Activated CD8-positive, alpha-beta T cell treated with anti-CD3 and anti-CD28 coated beads for 36 hours (primary cell): ENCODE measurements around the gene PDCD11. TPM values are rescaled to one million over a fixed set of nuclear protein-coding genes. Genes with fewer than 3 reads are reported as not detected.

Experiments
- ATAC-seq: fragments of 200-7000 bp; cut with Tn5 transposase; one replicate; pipeline ENCODE4 v1.10.0; 2021; ENCODE audit warnings: mild to moderate bottlenecking, moderate library complexity
- CTCF ChIA-PET: fragments of 350-600 bp; sonication (Branson Sonifier 250); formaldehyde crosslinking; loops from one replicate; lab custom pipeline; 2021; ENCODE audit warnings: antibody characterized with exemption; lab: Charles Lee
- POLR2A ChIA-PET: fragments of 350-600 bp; sonication (Branson Sonifier 250); formaldehyde crosslinking; loops from one replicate; lab custom pipeline; 2021; ENCODE audit warnings: antibody characterized with exemption; lab: Charles Lee
- DNase-seq: peaks from one replicate; pipeline ENCODE4 v3.0.0-alpha.2; 2020
- H3K27ac Mint-ChIP-seq: one replicate; pipeline ENCODE4 v1.8.0; 2021; ENCODE audit warnings: mild to moderate bottlenecking, mixed read lengths
- H3K27me3 Mint-ChIP-seq: one replicate; pipeline ENCODE4 v1.8.0; 2021; ENCODE audit warnings: mixed read lengths
- H3K36me3 Mint-ChIP-seq: one replicate; pipeline ENCODE4 v1.8.0; 2021; ENCODE audit warnings: low read depth, mixed read lengths
- H3K4me1 Mint-ChIP-seq: one replicate; pipeline ENCODE4 v1.8.0; 2021; ENCODE audit warnings: low read depth, mixed read lengths
- H3K4me3 Mint-ChIP-seq: one replicate; pipeline ENCODE4 v1.8.0; 2021; ENCODE audit warnings: mild to moderate bottlenecking, moderate library complexity, mixed read lengths
- H3K9me3 Mint-ChIP-seq: one replicate; pipeline ENCODE4 v1.8.0; 2021; ENCODE audit warnings: mixed read lengths
- intact Hi-C: fragments of 100-400 bp; cut with micrococcal nuclease; formaldehyde crosslinking; loops from one replicate; pipeline ENCODE4 v1.10.0; 2022
- total RNA-seq, 2 experiments: library from RNA; stranded (reverse); gene quantifications; one replicate each; pipeline ENCODE4 v1.2.3, GENCODE V29; 2021
- TF ChIP-seq, protein P1 (sequence below): fragments of 200-600 bp; IDR thresholded peaks from one replicate; pipeline ENCODE4 v1.8.0; 2022; ENCODE audit warnings: antibody characterized with exemption, mild to moderate bottlenecking

PDCD11 gene
- total RNA-seq, 2 experiments from 2014 or later, result 63.7 to 68.8 TPM

DNA sequence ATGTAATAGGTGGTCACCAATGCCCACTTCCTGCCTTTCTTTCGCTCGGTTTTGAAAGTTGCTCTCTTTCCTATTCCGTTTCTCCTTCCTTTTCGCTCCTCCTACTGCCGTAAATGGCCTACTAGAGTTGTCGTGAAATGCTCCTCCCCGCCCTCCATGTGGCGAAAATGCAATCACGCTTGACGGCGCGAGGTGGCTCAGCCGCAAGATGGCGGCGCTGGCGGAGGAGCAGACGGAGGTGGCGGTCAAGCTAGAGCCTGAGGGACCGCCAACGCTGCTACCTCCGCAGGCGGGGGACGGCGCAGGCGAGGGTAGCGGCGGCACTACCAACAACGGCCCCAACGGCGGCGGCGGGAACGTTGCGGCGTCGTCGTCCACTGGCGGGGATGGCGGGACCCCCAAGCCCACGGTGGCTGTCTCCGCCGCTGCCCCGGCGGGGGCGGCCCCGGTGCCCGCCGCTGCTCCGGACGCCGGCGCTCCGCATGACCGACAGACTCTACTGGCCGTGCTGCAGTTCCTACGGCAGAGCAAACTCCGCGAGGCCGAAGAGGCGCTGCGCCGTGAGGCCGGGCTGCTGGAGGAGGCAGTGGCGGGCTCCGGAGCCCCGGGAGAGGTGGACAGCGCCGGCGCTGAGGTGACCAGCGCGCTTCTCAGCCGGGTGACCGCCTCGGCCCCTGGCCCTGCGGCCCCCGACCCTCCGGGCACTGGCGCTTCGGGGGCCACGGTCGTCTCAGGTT lies 28.5 kb upstream of the PDCD11 start, which contains the start of gene TAF5:
Gene TAF5 (plus strand): TSS at position 195 of the 737 bp plus-strand sequence. CDS start 14 bp downstream, at position 209.
- peak; percentile 76 for ATAC-seq
- Mint-ChIP-seq H3K4me3 (peak within 1 kb of the TSS; percentile 84), H3K36me3 (peaks cover 3% of the 10 kb centered on the region), H3K27me3 (no peaks in the 10 kb centered on the region), H3K27ac (peak within 1 kb of the TSS; percentile 90), H3K9me3 (no peaks in the 10 kb centered on the region), H3K4me1 (peaks cover 22% of the 10 kb centered on the region)
- intact Hi-C loops, result no loop called here
- CTCF ChIA-PET, result interaction anchor here (1.0 kb wide), 1 partner anchor 9 kb away, joined by 4 read pairs; no protein-coding TSS in a partner anchor
- TF ChIP-seq, protein P1, sequence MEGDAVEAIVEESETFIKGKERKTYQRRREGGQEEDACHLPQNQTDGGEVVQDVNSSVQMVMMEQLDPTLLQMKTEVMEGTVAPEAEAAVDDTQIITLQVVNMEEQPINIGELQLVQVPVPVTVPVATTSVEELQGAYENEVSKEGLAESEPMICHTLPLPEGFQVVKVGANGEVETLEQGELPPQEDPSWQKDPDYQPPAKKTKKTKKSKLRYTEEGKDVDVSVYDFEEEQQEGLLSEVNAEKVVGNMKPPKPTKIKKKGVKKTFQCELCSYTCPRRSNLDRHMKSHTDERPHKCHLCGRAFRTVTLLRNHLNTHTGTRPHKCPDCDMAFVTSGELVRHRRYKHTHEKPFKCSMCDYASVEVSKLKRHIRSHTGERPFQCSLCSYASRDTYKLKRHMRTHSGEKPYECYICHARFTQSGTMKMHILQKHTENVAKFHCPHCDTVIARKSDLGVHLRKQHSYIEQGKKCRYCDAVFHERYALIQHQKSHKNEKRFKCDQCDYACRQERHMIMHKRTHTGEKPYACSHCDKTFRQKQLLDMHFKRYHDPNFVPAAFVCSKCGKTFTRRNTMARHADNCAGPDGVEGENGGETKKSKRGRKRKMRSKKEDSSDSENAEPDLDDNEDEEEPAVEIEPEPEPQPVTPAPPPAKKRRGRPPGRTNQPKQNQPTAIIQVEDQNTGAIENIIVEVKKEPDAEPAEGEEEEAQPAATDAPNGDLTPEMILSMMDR, result no peak
- POLR2A ChIA-PET, result interaction anchor here (0.8 to 1.3 kb wide), 4 partner anchors 11 to 74 kb away, joined by 3 to 8 read pairs (median 4); partner anchors contain the start of genes ATP5MK, PCGF6 and PDCD11
- DNase-seq, result peak; percentile 95

DNA sequence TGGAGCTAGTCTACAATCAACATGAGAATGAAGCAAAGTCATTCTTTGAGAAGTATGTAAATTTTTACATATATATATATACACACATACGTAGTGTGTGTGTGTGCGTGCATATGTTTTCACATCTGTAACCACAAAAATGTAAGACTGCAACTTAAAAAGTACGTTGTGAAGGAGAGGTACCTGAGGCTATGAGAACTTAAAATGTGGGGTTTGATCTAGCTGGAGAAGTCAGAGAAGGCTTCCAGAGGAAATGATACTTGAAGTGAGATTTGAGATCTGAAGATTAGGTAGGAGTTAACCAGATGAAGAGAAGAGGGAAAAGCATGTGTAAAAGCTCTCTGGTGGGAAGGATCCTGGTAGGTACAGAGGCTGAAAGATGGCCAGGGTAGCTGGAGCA lies 22.9 kb upstream of the PDCD11 start:
- ATAC-seq (no peak), DNase-seq (no peak)
- no peaks in the 10 kb centered on the region for H3K27me3 Mint-ChIP-seq

DNA sequence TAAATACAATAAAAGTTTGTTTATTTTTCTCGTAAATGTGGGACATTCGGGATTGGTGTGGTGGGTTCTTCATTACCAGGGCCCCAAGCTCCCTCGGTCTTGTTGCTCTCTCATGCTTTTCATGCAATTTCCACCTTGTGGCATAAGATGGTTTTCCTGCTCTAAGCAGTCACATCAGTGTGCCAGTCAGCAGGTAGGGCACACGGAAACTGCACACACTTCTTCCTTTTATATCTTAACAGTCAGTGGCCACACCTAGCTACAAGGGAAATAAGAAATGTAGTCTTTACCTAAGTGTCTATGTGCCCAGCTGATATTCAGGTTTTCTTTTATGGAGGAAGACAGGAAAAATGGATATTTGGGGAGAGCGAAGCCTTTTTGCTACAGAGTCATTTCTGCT lies 22.2 kb upstream of the PDCD11 start:
- intact Hi-C loops, result no loop called here
- DNase-seq (no peak), ATAC-seq (no peak)
- Mint-ChIP-seq H3K9me3 (no peaks in the 10 kb centered on the region), H3K27ac (no peak overlapping the region), H3K27me3 (no peaks in the 10 kb centered on the region), H3K4me1 (peaks cover 17% of the 10 kb centered on the region), H3K36me3 (peaks cover 20% of the 10 kb centered on the region), H3K4me3 (no peak overlapping the region)
- POLR2A ChIA-PET, result no interaction called here
- CTCF ChIA-PET, result interaction anchor here (0.6 to 1.1 kb wide), 2 partner anchors 41 to 192 kb away, joined by 3 to 4 read pairs; no protein-coding TSS in a partner anchor
- TF ChIP-seq, protein P1, result no peak

More for the DNA sequence above, 22.9 kb upstream of the PDCD11 start:
- Mint-ChIP-seq H3K4me3 (no peak overlapping the region), H3K36me3 (peaks cover 20% of the 10 kb centered on the region), H3K9me3 (no peaks in the 10 kb centered on the region), H3K27ac (peak overlapping the region; percentile 2), H3K4me1 (peaks cover 18% of the 10 kb centered on the region)
- ChIA-PET CTCF (interaction anchor here (0.6 kb wide), 1 partner anchor 191 kb away, joined by 3 read pairs; no protein-coding TSS in a partner anchor), POLR2A (no interaction called here)
- TF ChIP-seq, protein P1, result no peak
- intact Hi-C loops, result no loop called here

DNA sequence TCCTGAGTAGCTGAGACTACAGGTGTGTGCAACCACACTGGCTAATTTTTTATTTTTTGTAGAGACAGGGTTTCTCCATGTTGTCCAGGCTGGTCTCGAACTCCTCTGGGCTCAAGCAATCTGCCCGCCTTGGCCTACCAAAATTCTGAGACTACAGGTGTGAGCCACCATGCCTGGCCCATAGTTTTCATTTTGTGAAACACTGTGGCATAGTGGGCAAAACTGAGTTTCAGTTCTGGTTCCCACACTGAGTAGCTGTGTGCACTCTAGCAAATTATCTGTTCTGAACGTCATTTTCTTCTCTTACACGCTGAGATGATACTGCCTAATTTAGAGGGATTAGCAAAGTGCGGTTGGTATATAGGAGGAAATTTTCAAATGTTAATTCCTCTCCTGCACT lies 13.7 kb upstream of the PDCD11 start:
- TF ChIP-seq, protein P1, result no peak
- H3K36me3 Mint-ChIP-seq, result peaks cover 20% of the 10 kb centered on the region
- DNase-seq, result no peak

DNA sequence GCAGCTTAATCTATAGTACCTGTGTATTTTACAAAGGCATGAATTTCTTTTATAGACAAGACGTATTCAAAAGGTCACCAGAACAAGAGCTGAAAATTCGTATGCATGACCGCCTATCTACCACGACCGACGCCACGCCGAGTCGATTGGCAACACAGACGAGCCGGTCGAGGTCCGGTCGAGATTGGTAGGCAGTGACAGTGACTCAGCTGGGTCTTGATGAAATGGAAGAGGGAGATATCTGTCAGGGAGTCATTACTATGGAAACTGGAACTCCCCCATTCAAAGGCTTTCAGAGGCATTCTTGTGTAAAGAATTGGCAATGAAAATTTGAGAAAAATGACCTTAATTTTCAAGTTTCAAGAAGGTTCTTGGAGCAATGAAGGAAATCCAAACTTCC lies 2.2 kb upstream of the PDCD11 start:
- no peaks in the 10 kb centered on the region for H3K27me3 Mint-ChIP-seq
- peaks cover 49% of the 10 kb centered on the region for H3K4me1 Mint-ChIP-seq
- DNase-seq (peak; percentile 11), ATAC-seq (no peak)
- CTCF ChIA-PET, result no interaction called here
- peaks cover 57% of the 10 kb centered on the region for H3K36me3 Mint-ChIP-seq
- TF ChIP-seq, protein P1, result no peak
- H3K4me3 Mint-ChIP-seq, result peak overlapping the region; percentile 49
- POLR2A ChIA-PET, result no interaction called here
- no peaks in the 10 kb centered on the region for H3K9me3 Mint-ChIP-seq
- intact Hi-C loops, result no loop called here
- peak overlapping the region; percentile 97 for H3K27ac Mint-ChIP-seq

More for the DNA sequence above, 13.7 kb upstream of the PDCD11 start:
- ATAC-seq, result no peak
- intact Hi-C loops, result no loop called here
- H3K27ac Mint-ChIP-seq, result no peak overlapping the region
- H3K9me3 Mint-ChIP-seq, result no peaks in the 10 kb centered on the region
- no peaks in the 10 kb centered on the region for H3K27me3 Mint-ChIP-seq
- H3K4me3 Mint-ChIP-seq, result no peak overlapping the region
- H3K4me1 Mint-ChIP-seq, result no peaks in the 10 kb centered on the region
- POLR2A ChIA-PET, result no interaction called here
- CTCF ChIA-PET, result no interaction called here
